IPS-15b (cell line): ENCODE data around the gene ADAMTS12.

Experiments
- H3K27me3 ChIP-seq: one replicate; pipeline ENCODE4 v1.6.1; 2013; ENCODE audit warnings: low read length; ENCODE audit not compliant: control insufficient read depth, insufficient read depth
- H3K36me3 ChIP-seq: one replicate; pipeline ENCODE4 v1.6.1; 2013; ENCODE audit warnings: low read length; ENCODE audit not compliant: control insufficient read depth, insufficient read depth
- H3K4me1 ChIP-seq: one replicate; pipeline ENCODE4 v1.6.1; 2013; ENCODE audit warnings: mild to moderate bottlenecking, low read length; ENCODE audit not compliant: control insufficient read depth, insufficient read depth
- H3K4me3 ChIP-seq: one replicate; pipeline ENCODE4 v1.5.1; 2013; ENCODE audit warnings: low read depth, low read length
- H3K9ac ChIP-seq: one replicate; pipeline ENCODE4 v1.6.1; 2013; ENCODE audit warnings: low read depth, mild to moderate bottlenecking, low read length
- H3K9me3 ChIP-seq: one replicate; pipeline ENCODE4 v1.6.1; 2013; ENCODE audit warnings: mild to moderate bottlenecking, low read length; ENCODE audit not compliant: control insufficient read depth, insufficient read depth

The ADAMTS12 gene

GRCh38 chr5:33841891-33842290, 49.9 kb downstream of the ADAMTS12 start:
- Histone ChIP-seq H3K9ac (no peak overlapping the region), H3K36me3 (no peaks in the 10 kb centered on the region), H3K4me1 (no peaks in the 10 kb centered on the region), H3K27me3 (no peaks in the 10 kb centered on the region), H3K4me3 (no peak overlapping the region), H3K9me3 (no peaks in the 10 kb centered on the region)

GRCh38 chr5:33840927-33841547, 50.8 kb downstream of the ADAMTS12 start:
- no peak overlapping the region for H3K9ac ChIP-seq
- H3K36me3 ChIP-seq = no peaks in the 10 kb centered on the region
- H3K4me3 ChIP-seq = no peak overlapping the region
- H3K4me1 ChIP-seq = no peaks in the 10 kb centered on the region
- no peaks in the 10 kb centered on the region for H3K27me3 ChIP-seq
- H3K9me3 ChIP-seq = no peaks in the 10 kb centered on the region

- Histone ChIP-seq H3K36me3 (no peaks in the 10 kb centered on the region), H3K27me3 (no peaks in the 10 kb centered on the region), H3K4me1 (peaks cover 5% of the 10 kb centered on the region), H3K9ac (no peak overlapping the region), H3K4me3 (no peak overlapping the region), H3K9me3 (no peaks in the 10 kb centered on the region)
Measured at GRCh38 chr5:33837301-33837700, 54.5 kb downstream of the ADAMTS12 start.

GRCh38 chr5:33834334-33834733, 57.5 kb downstream of the ADAMTS12 start:
- H3K9me3 ChIP-seq = no peaks in the 10 kb centered on the region
- H3K36me3 ChIP-seq = no peaks in the 10 kb centered on the region
- peaks cover 7% of the 10 kb centered on the region for H3K4me1 ChIP-seq
- no peaks in the 10 kb centered on the region for H3K27me3 ChIP-seq
- H3K4me3 ChIP-seq = no peak overlapping the region
- no peak overlapping the region for H3K9ac ChIP-seq

GRCh38 chr5:33833237-33833575, 58.6 kb downstream of the ADAMTS12 start:
- H3K4me1 ChIP-seq = peaks cover 7% of the 10 kb centered on the region
- H3K4me3 ChIP-seq = no peak overlapping the region
- no peaks in the 10 kb centered on the region for H3K27me3 ChIP-seq
- H3K36me3 ChIP-seq = no peaks in the 10 kb centered on the region
- no peaks in the 10 kb centered on the region for H3K9me3 ChIP-seq
- no peak overlapping the region for H3K9ac ChIP-seq

- Histone ChIP-seq H3K9ac (no peak overlapping the region), H3K4me3 (no peak overlapping the region), H3K4me1 (peaks cover 7% of the 10 kb centered on the region), H3K27me3 (no peaks in the 10 kb centered on the region), H3K36me3 (no peaks in the 10 kb centered on the region), H3K9me3 (no peaks in the 10 kb centered on the region)
Measured at GRCh38 chr5:33832404-33833236, 59.2 kb downstream of the ADAMTS12 start.

GRCh38 chr5:33831041-33831440, 60.7 kb downstream of the ADAMTS12 start:
- H3K4me3 ChIP-seq = no peak overlapping the region
- H3K9me3 ChIP-seq = no peaks in the 10 kb centered on the region
- no peak overlapping the region for H3K9ac ChIP-seq
- peaks cover 7% of the 10 kb centered on the region for H3K4me1 ChIP-seq
- H3K27me3 ChIP-seq = no peaks in the 10 kb centered on the region
- no peaks in the 10 kb centered on the region for H3K36me3 ChIP-seq

- peaks cover 7% of the 10 kb centered on the region for H3K4me1 ChIP-seq
- H3K36me3 ChIP-seq = no peaks in the 10 kb centered on the region
Measured at GRCh38 chr5:33829430-33829829, 62.4 kb downstream of the ADAMTS12 start.

GRCh38 chr5:33828626-33829308, 63.0 kb downstream of the ADAMTS12 start:
- Histone ChIP-seq H3K4me1 (peaks cover 7% of the 10 kb centered on the region), H3K9me3 (no peaks in the 10 kb centered on the region), H3K4me3 (no peak overlapping the region), H3K9ac (no peak overlapping the region), H3K27me3 (no peaks in the 10 kb centered on the region), H3K36me3 (no peaks in the 10 kb centered on the region)

More at GRCh38 chr5:33829430-33829829, 62.4 kb downstream of the ADAMTS12 start:
- Histone ChIP-seq H3K4me3 (no peak overlapping the region), H3K9ac (no peak overlapping the region), H3K27me3 (no peaks in the 10 kb centered on the region), H3K9me3 (no peaks in the 10 kb centered on the region)

- Histone ChIP-seq H3K27me3 (no peaks in the 10 kb centered on the region), H3K4me1 (peaks cover 5% of the 10 kb centered on the region), H3K36me3 (no peaks in the 10 kb centered on the region), H3K9ac (no peak overlapping the region), H3K9me3 (no peaks in the 10 kb centered on the region), H3K4me3 (no peak overlapping the region)
Measured at GRCh38 chr5:33827885-33828284, 63.9 kb downstream of the ADAMTS12 start.

- Histone ChIP-seq H3K4me3 (no peak overlapping the region), H3K27me3 (no peaks in the 10 kb centered on the region), H3K36me3 (no peaks in the 10 kb centered on the region), H3K4me1 (peaks cover under 1% of the 10 kb centered on the region), H3K9me3 (no peaks in the 10 kb centered on the region), H3K9ac (no peak overlapping the region)
Measured at GRCh38 chr5:33827018-33827707, 64.6 kb downstream of the ADAMTS12 start.
